Epidermal melanocyte (primary cell): Measurements from ENCODE around the gene TBX5.

Experiments
- DNase-seq: peaks from one replicate; pipeline ENCODE4 v3.0.0; 2011; ENCODE audit warnings: low spot score; ENCODE audit not compliant: insufficient read length

TBX5 gene

DNA sequence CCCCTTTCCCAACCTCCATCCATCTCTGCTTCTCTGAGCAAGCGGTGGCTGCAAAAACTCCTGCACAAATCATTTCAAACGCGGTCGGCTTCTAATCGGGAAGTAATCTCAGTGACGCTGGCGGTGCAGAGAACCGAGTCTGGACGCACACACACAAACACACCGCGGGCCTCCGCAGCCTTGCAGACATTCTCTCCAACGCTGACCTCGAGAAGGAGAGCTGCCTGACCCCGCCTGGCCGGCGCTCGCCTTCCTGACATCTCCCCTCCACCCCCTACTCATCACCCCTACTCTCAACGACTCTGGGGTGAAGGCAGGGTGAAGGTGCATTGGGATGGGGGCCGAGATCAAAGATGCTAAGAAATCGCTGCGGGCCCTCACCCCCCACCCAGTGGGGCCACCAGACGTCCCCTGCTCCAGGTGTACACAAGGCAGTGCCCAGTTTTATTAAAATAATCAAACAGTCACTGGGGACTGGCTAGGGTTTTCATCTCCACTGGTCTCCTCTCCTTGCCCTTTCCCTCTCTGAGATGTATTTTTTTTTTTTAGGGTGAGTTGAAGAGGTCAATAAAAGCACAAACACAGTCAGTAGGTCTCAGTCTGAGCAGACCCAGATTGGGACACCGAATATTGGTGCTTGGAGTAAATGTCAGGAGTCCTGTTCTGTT, 506 bp upstream of the TBX5 start:
- DNase-seq: no peak

DNA sequence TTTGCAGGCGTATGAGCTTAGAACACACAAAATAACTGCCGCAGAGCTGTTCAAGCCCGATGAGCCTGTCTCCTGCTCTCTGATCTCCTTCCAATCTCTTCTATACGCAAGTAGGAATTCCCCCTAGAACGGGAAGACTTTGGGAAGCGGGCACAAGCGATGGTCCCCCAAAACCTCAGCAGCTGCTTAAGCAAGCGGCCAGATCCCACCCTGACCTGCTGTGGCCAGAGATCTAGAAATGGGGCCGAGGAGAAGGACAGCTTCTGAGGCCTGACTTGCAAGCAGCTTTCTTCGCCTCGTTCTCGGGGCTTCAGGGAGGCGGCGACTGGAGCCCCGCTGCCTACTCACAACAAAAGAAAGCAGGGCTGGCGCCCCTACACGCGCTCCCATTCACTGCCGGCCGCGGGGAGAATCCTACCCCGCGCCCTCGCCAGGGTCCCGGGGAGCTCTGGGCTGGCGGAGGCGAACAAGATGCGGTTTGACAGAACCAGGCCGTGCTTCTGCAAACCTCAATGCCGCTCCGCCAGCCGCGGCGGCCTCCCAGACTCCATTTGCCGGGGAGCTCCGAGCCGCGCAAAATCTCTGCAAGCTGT, 922 bp downstream of the TBX5 start:
- no peak for DNase-seq

DNA sequence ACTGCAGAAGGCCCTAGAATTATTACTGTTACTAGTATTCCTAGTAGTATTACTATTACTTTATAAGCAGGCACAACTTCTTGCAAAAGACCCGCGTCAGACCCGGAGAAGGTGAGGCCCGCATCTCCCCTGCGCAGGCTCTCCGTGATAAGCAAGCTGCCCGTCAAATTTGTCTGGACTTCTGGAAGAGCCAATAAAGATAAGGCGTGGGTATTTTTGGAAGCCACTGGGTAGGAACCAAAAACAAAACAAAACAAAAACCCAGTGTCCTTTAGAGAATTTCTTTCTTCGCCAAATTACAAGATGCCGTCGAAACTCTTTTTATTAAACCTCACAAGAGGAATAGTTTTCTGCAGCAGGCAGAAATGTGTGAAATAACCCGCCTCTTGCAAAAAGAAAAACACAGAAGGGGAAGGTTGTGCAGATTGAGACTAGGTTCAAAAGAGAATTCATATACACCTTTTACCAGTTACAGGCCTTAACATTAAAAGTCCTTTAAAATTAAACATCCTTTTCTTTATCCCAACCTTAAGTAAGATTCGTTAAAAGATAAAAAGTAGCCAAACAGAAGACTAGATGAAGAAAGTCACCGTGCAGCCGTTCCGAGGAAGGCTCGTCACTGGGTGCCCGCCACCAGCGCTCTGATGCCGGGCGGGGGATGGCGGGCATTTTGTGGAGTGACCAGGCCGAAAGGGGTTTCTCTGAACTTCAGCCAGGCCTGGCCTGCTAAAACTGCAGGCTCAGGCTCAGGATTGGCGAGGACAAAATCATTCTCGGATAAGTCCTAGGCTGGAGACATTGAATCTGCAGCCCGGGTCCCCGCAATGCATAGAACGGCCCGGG, 1.6 kb downstream of the TBX5 start:
- peak; percentile 14 for DNase-seq

DNA sequence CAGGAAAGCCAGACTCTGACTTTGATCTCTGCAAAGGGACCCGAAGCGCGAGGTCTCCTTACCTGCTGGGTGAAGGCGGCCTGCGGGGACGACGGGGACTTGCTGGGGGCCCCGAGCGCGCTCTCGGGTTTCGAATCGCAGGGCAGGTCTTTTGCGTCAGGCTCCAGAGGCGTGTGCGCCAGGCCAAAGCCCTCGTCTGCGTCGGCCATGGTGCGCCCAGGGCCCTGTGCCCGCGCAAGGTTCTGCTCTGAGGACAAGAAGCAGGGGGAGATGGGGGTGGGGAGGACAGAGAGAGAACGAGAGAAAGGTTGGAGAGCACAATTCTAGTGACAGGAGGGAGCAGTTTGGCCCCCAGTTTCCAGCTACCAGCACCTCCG, 2.3 kb downstream of the TBX5 start:
- DNase-seq: peak; percentile 11

DNA sequence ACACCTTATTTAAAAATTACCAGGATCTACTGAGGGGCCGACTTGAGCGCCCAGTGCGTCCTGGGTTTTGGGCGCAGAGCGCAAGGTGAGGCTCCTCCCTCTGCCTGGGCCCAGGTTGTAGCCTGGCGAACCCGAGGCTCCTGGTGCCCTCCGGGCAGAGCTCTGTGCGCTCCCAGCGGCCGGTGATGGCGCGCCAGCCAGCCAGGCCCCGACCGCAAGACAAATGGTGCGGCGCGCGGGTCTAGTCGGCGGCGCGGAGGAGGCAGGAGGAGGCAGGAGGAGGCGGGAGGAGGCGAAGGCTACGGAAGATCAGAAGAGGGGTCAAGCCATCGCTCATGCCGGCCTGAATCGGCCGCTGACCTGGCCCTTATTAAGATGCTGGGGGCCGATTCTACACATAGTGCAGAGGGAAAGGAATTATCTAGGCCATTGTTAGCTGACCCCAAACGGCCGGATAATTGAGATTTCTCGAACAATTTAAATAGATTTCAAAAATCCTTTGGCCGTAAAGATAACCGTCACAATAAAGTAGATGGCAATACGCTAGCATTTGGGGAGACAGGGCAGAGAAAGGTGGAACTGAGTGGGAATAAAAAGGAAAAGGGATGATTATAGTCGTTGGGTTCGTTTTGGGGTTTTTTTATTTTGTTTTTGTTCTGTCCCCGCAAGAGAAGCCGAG, 2.8 kb downstream of the TBX5 start:
- DNase-seq: peak; percentile 16

DNA sequence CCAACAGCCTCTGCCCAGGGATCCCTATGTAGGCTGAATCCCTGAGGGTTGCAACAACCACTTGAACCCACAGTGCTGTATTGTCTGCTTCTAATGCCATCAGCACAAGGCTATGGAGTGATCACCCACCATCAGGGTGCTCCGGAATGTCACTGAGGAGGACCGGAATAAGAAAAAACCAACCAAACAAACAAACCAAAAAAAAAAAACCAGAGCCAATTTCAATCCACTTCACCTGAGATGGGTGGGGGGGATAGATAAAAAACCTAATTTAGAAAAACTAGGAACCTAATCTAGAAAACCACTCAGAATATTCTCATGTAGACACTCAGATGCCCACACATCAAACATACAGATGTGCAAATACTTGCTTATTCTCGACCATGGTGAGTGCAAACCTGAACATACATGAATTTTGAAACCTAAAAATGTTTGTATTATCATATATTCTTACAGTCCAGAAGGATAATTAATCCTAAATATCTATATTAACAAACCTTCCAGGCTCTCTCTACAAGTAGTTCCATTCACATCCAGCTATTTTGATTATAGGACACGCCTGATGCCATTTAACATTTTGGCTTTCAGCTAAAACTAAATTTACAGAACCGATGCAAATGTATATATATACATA, 3.7 kb downstream of the TBX5 start:
- peak; percentile 15 for DNase-seq

DNA sequence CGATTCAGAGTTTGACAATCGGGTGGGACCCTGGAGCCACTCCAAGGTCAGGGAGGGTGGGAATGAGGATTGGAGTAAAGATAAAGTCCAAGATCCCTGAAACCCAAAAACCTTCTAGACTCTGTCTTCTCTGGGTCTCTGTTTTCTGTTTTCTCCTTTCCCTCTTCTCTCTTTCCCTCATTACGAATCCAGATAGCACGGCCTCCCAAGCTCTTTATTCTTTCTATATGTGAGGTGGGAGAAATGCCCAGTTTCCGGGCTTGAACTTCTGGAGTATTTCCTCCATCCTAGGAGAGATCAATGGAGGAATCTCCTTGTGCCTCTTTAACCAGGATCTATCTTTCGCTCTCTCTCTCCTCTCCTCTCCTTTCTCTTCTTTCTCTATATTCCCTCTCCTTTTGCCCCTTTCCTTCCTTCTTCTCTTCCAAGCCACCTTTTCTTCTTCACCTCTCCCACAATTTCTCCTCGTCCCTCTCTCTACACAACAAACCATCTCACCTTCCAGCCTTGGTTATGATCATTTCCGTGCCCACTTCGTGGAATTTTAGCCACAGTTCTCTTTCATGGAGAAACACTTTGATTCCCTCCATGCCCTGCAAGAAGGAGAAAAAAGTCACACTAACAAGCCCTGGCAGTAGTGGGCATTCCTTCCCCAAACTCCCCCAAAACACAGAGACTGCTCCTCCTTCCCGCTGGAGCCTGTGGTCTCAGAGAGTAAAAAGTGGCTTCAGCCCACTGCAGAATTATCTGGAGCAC, 4.4 kb downstream of the TBX5 start:
- DNase-seq: peak; percentile 6

DNA sequence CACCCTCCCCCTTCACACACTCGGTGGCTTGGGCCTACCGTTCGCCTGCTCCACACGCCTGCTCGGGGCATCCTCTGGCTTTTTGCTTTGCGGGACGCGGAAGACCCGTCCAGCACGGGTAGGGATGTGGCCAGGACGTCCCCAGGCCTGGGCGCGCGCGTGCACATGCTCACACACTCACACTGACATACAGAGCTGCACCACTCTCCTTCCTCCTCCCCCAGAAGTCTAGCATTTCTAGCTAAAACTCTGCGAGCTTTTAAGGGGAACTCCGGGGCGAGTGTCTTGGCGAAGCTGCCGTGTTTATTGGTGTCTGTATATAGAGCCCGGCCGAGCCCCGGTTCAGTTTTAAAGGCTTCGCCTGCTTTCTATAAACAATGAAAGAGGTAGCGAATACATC, 5.0 kb downstream of the TBX5 start:
- DNase-seq: no peak

DNA sequence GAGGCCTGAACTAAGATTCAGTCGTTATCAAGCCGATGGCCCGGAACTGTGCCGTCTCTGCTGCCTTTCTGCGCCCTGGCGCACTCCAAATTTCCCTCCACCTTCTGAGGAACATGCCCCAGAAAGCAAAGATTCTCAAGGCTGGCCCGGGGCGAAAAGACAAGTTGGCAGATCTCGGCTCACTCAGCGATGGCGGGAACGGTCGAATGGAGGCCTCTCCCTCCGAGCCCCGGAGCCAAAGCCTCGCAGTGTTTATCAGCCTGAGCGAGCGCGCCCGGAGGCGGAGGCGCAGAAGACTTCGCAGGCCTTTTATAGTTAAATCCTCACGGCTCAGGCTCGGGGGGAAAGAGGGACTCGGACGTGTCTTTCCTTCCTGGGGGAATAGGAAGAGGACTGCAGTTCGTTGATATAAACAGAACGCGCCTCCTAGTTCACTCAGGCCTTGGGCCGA, 5.6 kb downstream of the TBX5 start:
- DNase-seq: no peak

DNA sequence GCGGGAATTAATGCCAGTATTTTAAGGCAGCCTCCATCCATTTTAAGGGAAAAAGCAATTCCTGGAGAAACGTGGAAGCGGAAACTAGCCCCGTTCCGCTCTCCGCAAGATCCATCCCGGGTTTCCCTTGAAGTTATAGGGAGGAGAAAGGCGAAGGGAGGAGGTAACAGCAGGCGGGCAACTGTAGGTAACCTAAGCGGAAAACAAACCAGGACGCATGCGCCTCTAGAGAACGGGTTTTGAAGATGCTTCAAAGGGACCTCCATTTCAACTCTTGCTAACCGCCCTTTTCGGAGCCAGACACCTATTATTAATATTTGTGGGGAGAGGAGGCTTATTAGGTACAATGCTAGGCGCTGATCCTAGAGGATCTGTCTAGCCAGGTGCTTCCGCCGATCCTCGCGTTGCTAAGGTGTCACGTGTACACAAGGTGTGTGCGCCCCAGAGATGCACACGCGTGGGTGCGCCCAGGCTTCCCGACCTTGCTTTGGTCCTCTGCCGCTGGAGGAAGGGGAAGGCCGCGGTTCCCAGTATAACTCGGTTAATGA, 6.2 kb downstream of the TBX5 start:
- DNase-seq: no peak

DNA sequence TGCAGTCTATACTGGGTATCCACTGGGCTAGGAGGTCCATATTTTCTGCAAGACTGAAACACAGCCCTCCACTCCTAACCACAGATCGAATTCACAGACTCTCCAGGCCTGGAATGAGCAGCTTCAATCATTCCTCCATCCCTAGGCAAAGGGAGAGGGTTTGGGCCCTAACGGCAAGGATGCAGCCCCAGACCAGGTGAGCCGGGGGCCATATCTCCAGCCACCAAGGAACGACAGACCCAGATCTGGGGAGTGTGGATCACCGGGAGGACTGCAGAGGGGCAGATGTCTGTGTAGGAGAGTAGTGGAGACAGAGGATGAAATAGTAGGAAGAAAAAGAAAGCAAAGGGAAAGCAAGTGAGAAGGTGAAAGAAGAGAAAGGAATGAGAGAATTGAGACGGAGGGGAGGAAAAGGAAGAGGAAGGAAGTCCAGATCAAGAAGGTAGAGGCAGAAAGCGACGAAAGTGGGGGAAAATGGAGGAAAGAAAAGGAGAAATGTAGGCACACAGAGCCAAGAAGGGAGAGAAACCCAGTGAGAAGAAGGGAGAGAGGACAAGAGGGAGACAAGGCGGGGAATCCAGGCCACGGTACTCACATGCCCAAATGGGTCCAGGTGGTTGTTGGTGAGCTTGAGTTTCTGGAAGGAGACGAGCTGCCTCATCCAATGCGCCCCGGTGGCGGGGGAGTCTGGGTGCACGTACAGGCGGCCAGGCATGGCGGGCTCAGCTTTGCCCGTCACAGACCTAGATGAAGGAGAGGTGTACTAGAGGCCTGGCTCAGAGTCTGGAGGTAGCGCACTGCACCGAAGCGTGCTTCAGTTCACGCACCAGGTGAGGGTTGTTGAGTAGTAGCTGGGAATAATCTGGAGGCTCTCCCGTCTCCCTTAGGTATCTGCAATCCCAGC, 7.7 kb downstream of the TBX5 start:
- no peak for DNase-seq

DNA sequence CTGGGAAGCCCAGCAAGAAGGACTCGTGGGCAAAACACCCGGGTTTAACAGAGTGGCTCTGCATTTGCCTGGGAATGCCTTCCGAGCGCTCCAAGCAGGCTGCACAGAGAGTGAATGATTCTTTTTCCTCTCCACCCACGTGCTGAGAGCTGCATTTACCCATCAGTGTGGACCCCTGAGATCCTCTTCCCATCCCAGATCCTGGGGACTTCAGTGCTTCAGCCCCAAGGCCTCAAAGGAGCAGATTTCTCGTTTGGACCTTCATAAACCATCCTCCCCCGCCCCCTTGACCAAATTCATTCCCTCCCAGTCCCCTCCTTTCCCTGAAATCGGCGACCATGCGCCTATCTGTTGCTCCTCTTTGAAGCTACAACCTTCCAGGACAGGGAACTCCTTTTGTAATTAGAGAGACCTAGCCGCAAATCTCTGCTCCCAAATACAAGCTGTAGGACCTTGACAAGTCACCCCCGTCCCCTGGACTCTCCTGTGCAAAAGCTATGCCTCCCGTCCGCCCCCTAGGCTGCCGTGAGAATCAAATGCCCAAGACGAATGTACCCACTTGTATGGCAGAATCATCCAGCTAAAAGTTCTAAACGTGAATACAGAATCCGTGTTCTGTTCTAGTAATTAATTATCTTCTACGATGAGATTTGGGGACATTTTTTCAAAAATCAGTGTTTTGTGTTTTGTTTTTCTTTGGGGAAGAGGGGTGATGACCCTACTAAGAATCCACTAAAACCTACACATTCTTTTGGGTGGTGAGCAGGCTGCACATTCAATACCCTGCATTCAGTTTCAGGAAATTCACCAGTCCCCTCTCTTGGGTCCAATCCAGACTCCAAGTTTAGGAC, 8.8 kb downstream of the TBX5 start:
- peak; percentile 16 for DNase-seq

DNA sequence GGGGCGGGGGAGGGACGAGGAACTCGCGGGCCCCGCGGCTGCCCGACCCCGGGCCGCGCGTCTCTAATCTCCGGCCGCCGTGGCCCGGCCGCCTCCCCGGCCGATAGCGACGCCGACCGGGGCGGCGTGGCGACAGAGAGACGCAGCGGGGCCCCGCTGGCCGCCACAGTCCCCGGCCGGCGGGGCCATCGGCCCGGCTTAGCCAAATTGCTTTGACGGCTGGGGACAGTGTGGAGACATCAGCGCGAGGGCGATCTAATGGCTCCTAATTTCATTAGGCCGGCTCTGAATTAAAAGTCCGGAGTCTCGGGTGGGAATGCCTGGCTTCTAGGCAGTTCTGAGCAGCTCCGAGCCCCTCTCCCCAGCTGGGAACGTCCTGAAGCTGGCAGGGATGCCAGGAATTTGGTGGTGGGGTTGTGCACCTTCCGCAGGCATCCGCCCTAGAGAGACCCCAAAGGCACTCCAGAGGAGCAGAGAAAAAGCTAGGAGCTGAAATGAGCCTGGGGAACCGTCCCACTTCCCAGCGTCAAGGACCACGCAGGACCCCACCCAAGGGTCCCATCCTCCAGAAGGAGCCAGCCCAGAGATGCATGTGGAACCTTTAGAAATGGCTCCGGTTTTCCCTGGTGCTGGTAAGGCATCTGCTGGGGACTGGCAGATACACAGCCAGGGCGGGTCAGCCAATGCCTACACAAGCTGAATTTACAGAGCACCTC, 9.6 kb downstream of the TBX5 start:
- DNase-seq: peak; percentile 20

DNA sequence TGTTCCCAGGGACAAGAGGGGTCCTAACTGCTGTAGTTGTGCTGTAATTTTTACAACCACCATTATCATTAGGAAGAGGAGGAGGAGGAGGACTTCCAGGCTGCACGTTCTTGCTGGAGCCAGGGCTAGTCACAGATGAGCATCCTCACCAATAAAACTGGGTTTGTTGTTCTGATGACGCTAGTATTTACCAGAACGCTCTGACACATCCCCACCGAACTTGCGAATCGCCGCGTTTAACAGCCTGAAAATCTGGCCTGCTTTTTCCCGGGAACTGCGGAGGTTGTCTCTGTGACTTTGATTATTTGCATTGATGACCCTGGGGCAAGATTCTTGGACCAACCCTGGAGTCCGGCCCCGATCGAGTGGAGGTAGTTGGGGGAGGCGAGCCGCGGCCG, 10.2 kb downstream of the TBX5 start:
- DNase-seq: peak; percentile 14

DNA sequence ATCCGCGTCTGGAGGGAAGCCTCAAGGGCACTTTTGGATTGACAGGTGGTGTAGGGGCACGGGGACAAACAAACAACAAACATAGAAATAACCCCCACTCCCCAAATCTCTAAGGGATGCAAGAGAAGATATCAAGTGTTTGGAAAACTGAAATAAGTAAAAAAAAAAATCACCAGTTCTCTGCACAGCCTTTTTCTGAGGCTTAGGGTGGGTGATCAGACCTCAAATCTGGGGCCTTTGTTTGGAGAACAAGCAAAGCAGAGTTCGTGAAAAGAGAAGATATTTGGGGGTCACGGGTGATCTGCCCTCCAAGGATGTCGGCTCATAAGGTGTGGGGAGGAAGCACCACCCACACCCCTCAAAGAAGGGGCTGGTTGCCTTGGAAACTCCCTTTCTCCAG, 10.7 kb downstream of the TBX5 start:
- peak; percentile 12 for DNase-seq

DNA sequence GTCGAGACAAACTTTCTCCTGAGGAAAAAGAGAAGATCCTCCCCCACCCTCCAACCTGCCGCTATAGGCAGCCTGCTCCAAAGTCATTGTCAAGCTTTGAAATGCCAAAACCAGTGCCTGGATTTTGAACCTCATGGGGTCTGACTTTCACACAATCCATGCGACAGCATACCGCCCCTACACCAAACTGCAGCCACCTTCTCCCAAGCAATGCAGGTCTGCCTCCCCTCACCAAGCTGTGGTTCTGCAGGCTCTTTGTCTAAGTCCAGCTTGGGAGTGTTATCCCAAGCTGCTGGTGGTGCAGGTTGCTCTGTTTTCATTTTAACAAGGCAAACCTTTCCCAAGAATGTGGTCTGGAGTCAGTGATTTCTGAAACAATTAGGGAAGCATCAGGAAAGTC, 12.4 kb downstream of the TBX5 start:
- DNase-seq: no peak

DNA sequence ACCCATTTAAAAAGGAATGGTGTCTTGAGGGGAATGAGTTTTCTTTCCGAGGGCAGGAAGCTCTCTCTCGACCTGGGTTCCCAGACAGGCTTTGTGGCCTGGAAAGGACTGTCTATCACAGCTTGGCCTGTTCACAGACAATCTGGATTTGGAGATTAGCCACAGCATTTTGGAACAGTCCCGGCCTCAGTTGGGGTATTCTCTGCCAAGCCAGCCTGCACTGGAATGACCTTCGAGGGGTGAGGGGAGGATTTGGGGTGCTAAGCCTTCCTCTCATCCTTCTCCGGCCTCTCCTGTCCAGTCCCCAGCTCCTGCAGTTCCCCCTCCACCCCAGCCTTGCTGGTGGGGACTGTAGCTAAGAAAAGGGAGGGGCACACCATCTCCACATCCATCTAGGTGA, 13.0 kb downstream of the TBX5 start:
- DNase-seq: peak; percentile 12

DNA sequence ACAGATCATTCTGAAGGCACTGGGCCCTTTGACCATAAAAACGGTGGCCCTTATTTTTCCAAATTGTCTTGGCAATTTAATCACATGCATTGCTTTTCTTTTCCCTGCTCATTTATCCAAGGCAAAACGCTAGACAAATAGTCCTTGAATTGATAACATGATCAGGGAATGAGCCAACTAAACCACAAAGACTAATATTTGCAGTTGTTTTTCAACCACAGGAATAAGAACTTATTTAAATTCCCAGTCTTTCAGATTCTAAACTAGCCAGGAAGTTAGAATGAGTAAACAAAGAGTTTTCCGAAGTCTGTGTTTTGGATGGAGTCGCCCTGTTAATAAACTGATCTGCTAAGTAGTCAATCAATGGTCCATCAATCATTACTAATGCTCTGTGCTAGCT, 14.9 kb downstream of the TBX5 start:
- DNase-seq: no peak
